Pancreas (tissue), 10 donors: ENCODE measurements around the gene NCOA3. TPM values are rescaled to one million over a fixed set of nuclear protein-coding genes. Genes with fewer than 3 reads are reported as not detected.

ENCODE experiments used
- ATAC-seq, 4 donors: fragments of 200-7000 bp; cut with Tn5 transposase; one replicate each; pipeline versions ENCODE4 v1.8.0 to v1.9.1; 2020; ENCODE audit warnings: mild to moderate bottlenecking in 4 of 4, moderate library complexity in 4 of 4
- DNase-seq, 6 donors: peaks; one replicate each; pipeline ENCODE4 v3.0.0-alpha.2; 2020
- FAIRE-seq: peaks from 2 replicates; lab custom pipeline; 2012; peaks lifted over from hg19 to GRCh38; lab: Jason Lieb, UNC
- H3K27ac ChIP-seq, 4 donors: fragments of 200-600 bp; sonication (generic); 1 replicate in 3 of 4; 2 replicates in 1 of 4; pipeline versions ENCODE4 v1.5.0 to v1.8.0; 2020
- H3K27me3 ChIP-seq, 4 donors: fragments of 200-600 bp; one replicate each; pipeline ENCODE4 v1.8.0; 2021
- H3K36me3 ChIP-seq, 3 donors: fragments of 200-600 bp; sonication (generic) in 1 of 3; one replicate each; pipeline versions ENCODE4 v1.5.0 to v1.8.0; 2020 to 2021
- H3K4me1 ChIP-seq, 3 donors: fragments of 200-600 bp; one replicate each; pipeline ENCODE4 v1.8.0; 2021
- H3K4me3 ChIP-seq, 4 donors: fragments of 200-600 bp; sonication (generic) in 2 of 4; one replicate each; pipeline versions ENCODE4 v1.5.0 to v1.8.0; 2020 to 2021
- H3K9me3 ChIP-seq, 4 donors: fragments of 200-600 bp; one replicate each; pipeline ENCODE4 v1.8.0; 2021
- WGBS, 2 donors: extraction: QIAGEN DNeasy Blood & Tissue Kit; methylation state at CpG; one replicate each; pipeline ENCODE4 v1.1.7; 2013; 5-methylcytosine and 5-hydroxymethylcytosine counted together
- intact Hi-C, 3 donors: fragments of 100-400 bp; cut with DNase I; formaldehyde crosslinking; loops; one replicate each; pipeline versions ENCODE4 v1.11.1 to v1.14.2; 2022
- polyA plus RNA-seq, 2 donors: library from polyadenylated mRNA; stranded (reverse); fragments of 200-250 nt; gene quantifications; one replicate each; pipeline ENCODE4 v1.2.3, GENCODE V29; 2013
- total RNA-seq, 6 donors: library from RNA; stranded (reverse); fragmentation: NEBNext Ultra II Directional in 4 of 6; extraction: Animal tissue kit (Norgen Biotek cat#: 25700) in 4 of 6; gene quantifications; one replicate each; pipeline versions ENCODE4 v1.2.1 to v1.2.4, GENCODE V29; 2021 to 2023
- TF ChIP-seq, protein P1 (sequence below), 4 donors: fragments of 200-600 bp; sonication (generic) in 3 of 4; IDR thresholded peaks; one replicate each; pipeline versions ENCODE4 v1.5.0 to v1.8.0; 2021; ENCODE audit warnings: antibody characterized with exemption in 4 of 4
- donor health status: healthy with polysubstance abuse.
- donor health status: DM: no; HTN: no; CAD: no; lungs with moderate emphysema.
- donor health status: DM: no; HTN: no; CAD: no.
- donor health status: control.
- donor health status: control.
- donor health status: Bipolar disorder and iron deficiency.
- donor health status: DM: yes; HTN: yes; CAD: no.
- donor health status: DM: no; HTN: no; CAD: no.
- donor health status: DM: no; HTN: no; CAD: no.
- donor health status: DM: yes; HTN: yes; CAD: no.

The NCOA3 gene
- total and polyA plus RNA-seq, 8 donors: 3.6 to 17.4 (median 10.5) TPM

DNA sequence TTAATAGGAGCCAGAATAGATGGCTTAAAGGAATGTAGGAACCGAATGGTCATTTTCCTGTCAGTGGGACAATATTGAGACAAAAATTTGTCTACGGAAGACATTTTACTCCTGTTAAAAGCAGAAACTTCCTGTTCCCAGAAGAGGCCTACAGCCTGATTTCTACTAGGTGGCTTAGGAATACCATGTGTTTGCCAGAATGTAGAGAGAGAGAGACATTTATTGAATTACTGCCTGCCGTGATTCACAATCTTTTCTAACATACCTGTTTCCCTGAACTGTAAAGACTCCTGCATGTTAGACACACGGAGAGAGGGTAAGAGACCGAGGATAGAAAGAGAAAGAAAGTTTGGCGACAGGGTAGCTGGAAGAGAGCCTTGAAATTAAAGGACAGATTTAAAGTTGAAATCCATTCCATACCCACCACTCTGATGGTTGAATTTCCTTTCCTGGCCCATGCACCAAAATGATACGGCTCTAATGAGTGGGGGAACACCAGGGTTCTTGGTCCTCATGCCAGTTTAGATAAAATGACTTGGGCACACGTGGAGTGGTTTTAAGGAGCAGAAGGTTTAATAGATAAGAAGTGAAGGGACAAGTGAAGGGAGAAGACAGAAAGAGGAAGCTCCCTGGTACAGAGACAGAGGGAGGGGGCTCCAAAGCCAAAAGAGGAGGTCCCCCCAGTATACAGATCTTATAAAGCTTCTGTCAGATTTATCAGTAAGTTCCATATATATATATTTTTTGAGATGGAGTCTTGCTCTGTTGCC, 22.5 kb downstream of the NCOA3 start:
- FAIRE-seq (no peak), DNase-seq (no peak), ATAC-seq (no peak)
- intact Hi-C loops: no loop called here
- Histone ChIP-seq H3K9me3 (no peaks in the 10 kb centered on the region), H3K4me1 (no peaks in the 10 kb centered on the region), H3K27ac (peak overlapping the region in 1 of 4 donors; percentile 15), H3K36me3 (no peaks in the 10 kb centered on the region), H3K4me3 (no peak overlapping the region), H3K27me3 (no peaks in the 10 kb centered on the region)
- TF ChIP-seq, protein P1, sequence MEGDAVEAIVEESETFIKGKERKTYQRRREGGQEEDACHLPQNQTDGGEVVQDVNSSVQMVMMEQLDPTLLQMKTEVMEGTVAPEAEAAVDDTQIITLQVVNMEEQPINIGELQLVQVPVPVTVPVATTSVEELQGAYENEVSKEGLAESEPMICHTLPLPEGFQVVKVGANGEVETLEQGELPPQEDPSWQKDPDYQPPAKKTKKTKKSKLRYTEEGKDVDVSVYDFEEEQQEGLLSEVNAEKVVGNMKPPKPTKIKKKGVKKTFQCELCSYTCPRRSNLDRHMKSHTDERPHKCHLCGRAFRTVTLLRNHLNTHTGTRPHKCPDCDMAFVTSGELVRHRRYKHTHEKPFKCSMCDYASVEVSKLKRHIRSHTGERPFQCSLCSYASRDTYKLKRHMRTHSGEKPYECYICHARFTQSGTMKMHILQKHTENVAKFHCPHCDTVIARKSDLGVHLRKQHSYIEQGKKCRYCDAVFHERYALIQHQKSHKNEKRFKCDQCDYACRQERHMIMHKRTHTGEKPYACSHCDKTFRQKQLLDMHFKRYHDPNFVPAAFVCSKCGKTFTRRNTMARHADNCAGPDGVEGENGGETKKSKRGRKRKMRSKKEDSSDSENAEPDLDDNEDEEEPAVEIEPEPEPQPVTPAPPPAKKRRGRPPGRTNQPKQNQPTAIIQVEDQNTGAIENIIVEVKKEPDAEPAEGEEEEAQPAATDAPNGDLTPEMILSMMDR (IDR thresholded peaks at IDR 0.05): no peak
- WGBS, 2 donors: 54 to 62% methylated on average over 8 of the region's 8 CpGs

DNA sequence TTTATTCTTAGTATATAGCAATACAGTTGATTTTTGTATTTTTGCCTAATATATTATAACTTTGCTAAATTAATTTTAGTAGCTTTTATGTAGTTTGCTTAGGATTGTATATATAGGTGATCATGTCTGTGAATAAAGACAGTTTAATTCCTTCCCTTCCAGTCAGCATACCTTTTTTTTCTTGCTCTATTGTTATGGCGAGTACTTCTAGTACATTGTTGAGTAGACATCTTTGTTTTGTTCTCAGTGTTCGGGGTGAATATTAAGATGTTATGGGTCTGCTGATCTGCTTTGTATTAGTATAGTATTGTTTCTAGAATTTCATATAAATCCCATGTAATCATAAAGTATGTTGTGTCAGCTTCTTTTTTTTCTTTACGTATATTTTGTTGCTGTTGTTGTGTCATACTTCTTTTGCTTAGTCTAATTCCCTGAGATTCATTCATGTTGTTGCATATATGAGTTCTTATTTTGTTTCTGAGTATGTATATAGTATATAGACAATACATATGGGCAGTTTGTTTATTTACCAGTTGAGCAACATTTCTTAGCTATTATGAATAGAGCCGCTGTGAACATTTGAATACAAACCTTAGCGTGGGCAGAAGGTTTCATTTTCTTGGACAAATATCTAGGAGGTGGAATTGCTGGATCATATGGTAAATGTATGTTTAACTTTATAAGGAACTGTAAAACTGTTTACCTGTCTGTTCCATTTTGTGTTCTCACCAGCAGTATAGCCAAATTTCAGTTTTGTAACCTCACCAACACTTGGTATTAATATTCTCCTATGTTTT, 25.5 kb downstream of the NCOA3 start:
- TF ChIP-seq, protein P1 (IDR thresholded peaks at IDR 0.05): no peak
- Histone ChIP-seq H3K9me3 (no peaks in the 10 kb centered on the region), H3K4me3 (no peak overlapping the region), H3K27ac (no peak overlapping the region), H3K4me1 (no peaks in the 10 kb centered on the region), H3K36me3 (no peaks in the 10 kb centered on the region), H3K27me3 (no peaks in the 10 kb centered on the region)
- FAIRE-seq (no peak), DNase-seq (no peak), ATAC-seq (no peak)
- 95 to 97% methylated on average over 5 of the region's 5 CpGs for WGBS, 2 donors
- intact Hi-C loops: no loop called here

DNA sequence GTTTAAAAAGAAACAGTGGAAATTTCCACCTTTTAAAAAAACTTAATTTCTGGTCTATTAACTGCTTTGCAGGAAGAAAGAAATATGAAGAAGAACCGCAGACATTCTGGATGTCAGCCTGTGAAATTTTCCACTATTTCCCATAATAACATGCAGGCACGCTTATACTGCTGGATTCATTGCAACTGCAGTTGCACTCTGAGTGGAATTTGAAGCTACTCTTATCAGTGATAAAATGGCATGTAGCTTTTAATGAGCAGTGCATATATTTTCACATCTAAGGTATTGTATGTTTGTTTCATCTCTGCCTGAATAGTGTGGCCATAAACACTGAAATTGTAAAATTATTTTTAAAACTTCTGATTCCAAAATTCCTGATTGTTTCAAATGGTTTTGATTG, 28.2 kb downstream of the NCOA3 start:
- Histone ChIP-seq H3K4me1 (no peaks in the 10 kb centered on the region), H3K27me3 (no peaks in the 10 kb centered on the region), H3K4me3 (no peak overlapping the region), H3K27ac (no peak overlapping the region), H3K36me3 (no peaks in the 10 kb centered on the region), H3K9me3 (no peaks in the 10 kb centered on the region)
- intact Hi-C loops: no loop called here
- 84 to 88% methylated on average over 2 of the region's 2 CpGs for WGBS, 2 donors
- FAIRE-seq (no peak), DNase-seq (no peak), ATAC-seq (no peak)
- TF ChIP-seq, protein P1 (IDR thresholded peaks at IDR 0.05): no peak

DNA sequence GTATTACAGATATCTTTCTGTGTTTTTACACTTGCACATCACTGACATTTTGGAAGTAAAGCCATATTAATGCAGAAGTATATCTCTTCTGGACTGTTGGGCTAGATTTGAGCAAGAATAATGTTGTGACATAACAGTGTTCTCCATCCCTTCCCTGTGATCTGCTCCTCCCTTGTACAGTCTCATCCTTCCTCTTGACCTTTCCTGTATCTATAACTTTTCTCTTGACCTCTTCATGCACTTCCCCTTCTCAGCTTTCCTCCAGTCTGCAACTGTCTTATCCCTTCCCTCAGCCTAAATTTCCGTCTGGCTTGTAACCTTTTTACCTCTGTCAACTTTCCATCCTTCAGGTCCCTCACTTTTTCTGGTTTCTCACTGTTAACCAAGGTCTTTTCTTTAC, 29.8 kb downstream of the NCOA3 start:
- TF ChIP-seq, protein P1 (IDR thresholded peaks at IDR 0.05): no peak
- no peak for DNase-seq
- Histone ChIP-seq H3K36me3 (no peaks in the 10 kb centered on the region), H3K27ac (no peak overlapping the region), H3K4me3 (no peak overlapping the region), H3K9me3 (no peaks in the 10 kb centered on the region), H3K27me3 (no peaks in the 10 kb centered on the region), H3K4me1 (no peaks in the 10 kb centered on the region)
- no peak for ATAC-seq
- intact Hi-C loops: no loop called here
- WGBS, 2 donors: 86 to 93% methylated on average over 1 of the region's 1 CpG
- FAIRE-seq: no peak
